Esophagus mucosa (tissue), 1 donor: ENCODE data around the gene ACER2. TPM values are rescaled to one million over a fixed set of nuclear protein-coding genes. Genes with fewer than 3 reads are reported as not detected.
"Not testable (repeated sequence)": the region's sequence is repeated elsewhere in the genome, so short reads cannot be mapped to it uniquely, and the experiment has no call there.

Experiments used
- ATAC-seq: fragments of 200-7000 bp; cut with Tn5 transposase; one replicate; pipeline ENCODE4 v1.9.1; 2020
- total RNA-seq: library from RNA; stranded (reverse); gene quantifications from one replicate; pipeline ENCODE4 v1.2.4, GENCODE V29; 2023
- donor health status: DM: yes; HTN: yes; CAD: no.

The ACER2 gene
- 3.1 TPM for total RNA-seq

- ATAC-seq: peak; percentile 95
Measured at GRCh38 chr9:19408693-19409400, at the start of gene ACER2. TSS of gene ACER2 (plus strand) at chr9:19409009. CDS start at chr9:19409085, 76 bp downstream.

- ATAC-seq: no peak
Measured at GRCh38 chr9:19369107-19369506, 39.7 kb upstream of the ACER2 start.

- ATAC-seq: no peak
Measured at GRCh38 chr9:19371942-19372341, 36.9 kb upstream of the ACER2 start.

- peak; percentile 11 for ATAC-seq
Measured at GRCh38 chr9:19372567-19372966, 36.2 kb upstream of the ACER2 start.

GRCh38 chr9:19373527-19373926, 35.3 kb upstream of the ACER2 start:
- no peak for ATAC-seq

- ATAC-seq: no peak
Measured at GRCh38 chr9:19375538-19375937, 33.3 kb upstream of the ACER2 start.

- no peak for ATAC-seq
Measured at GRCh38 chr9:19376931-19377330, 31.9 kb upstream of the ACER2 start.

- no peak for ATAC-seq
Measured at GRCh38 chr9:19378164-19378563, 30.6 kb upstream of the ACER2 start.

GRCh38 chr9:19378647-19379046, 30.2 kb upstream of the ACER2 start:
- ATAC-seq: no peak

- ATAC-seq: no peak
Measured at GRCh38 chr9:19379283-19379682, 29.5 kb upstream of the ACER2 start.

- peak; percentile 36 for ATAC-seq
Measured at GRCh38 chr9:19379697-19380046, 29.1 kb upstream of the ACER2 start.

- ATAC-seq: no peak
Measured at GRCh38 chr9:19380826-19381075, 28.1 kb upstream of the ACER2 start.

GRCh38 chr9:19381656-19382055, 27.2 kb upstream of the ACER2 start:
- no peak for ATAC-seq

- not testable (repeated sequence) for ATAC-seq
Measured at GRCh38 chr9:19385212-19385611, 23.6 kb upstream of the ACER2 start.

GRCh38 chr9:19385786-19386501, 22.9 kb upstream of the ACER2 start:
- ATAC-seq: no peak

GRCh38 chr9:19386502-19387044, 22.2 kb upstream of the ACER2 start:
- no peak for ATAC-seq

- ATAC-seq: no peak
Measured at GRCh38 chr9:19387317-19387716, 21.5 kb upstream of the ACER2 start.

GRCh38 chr9:19389539-19389938, 19.3 kb upstream of the ACER2 start:
- not testable (repeated sequence) for ATAC-seq

- ATAC-seq: no peak
Measured at GRCh38 chr9:19397845-19398244, 11.0 kb upstream of the ACER2 start.

- not testable (repeated sequence) for ATAC-seq
Measured at GRCh38 chr9:19403231-19403630, 5.6 kb upstream of the ACER2 start.

GRCh38 chr9:19404283-19405075, 4.3 kb upstream of the ACER2 start:
- peak; percentile 50 for ATAC-seq

- ATAC-seq: no peak
Measured at GRCh38 chr9:19405771-19406170, 3.0 kb upstream of the ACER2 start.

GRCh38 chr9:19408316-19408692, 505 bp upstream of the ACER2 start:
- ATAC-seq: peak; percentile 6
